HG03354 (cell line): ENCODE data around the gene ELAPOR2.
A peak's percentile ranks its signal among the peaks of the same experiment; 100 is the strongest.
"Not testable (repeated sequence)": the region's sequence is repeated elsewhere in the genome, so short reads cannot be mapped to it uniquely, and the experiment has no call there.

Source experiments
- ATAC-seq: cut with Tn5 transposase; IDR thresholded peaks from one replicate; pipeline ENCODE4 v1.9.1; 2021; ENCODE audit warnings: mild to moderate bottlenecking; ENCODE audit not compliant: unreplicated experiment, poor library complexity, severe bottlenecking

ELAPOR2 gene, protein sequence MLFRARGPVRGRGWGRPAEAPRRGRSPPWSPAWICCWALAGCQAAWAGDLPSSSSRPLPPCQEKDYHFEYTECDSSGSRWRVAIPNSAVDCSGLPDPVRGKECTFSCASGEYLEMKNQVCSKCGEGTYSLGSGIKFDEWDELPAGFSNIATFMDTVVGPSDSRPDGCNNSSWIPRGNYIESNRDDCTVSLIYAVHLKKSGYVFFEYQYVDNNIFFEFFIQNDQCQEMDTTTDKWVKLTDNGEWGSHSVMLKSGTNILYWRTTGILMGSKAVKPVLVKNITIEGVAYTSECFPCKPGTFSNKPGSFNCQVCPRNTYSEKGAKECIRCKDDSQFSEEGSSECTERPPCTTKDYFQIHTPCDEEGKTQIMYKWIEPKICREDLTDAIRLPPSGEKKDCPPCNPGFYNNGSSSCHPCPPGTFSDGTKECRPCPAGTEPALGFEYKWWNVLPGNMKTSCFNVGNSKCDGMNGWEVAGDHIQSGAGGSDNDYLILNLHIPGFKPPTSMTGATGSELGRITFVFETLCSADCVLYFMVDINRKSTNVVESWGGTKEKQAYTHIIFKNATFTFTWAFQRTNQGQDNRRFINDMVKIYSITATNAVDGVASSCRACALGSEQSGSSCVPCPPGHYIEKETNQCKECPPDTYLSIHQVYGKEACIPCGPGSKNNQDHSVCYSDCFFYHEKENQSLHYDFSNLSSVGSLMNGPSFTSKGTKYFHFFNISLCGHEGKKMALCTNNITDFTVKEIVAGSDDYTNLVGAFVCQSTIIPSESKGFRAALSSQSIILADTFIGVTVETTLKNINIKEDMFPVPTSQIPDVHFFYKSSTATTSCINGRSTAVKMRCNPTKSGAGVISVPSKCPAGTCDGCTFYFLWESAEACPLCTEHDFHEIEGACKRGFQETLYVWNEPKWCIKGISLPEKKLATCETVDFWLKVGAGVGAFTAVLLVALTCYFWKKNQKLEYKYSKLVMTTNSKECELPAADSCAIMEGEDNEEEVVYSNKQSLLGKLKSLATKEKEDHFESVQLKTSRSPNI

DNA sequence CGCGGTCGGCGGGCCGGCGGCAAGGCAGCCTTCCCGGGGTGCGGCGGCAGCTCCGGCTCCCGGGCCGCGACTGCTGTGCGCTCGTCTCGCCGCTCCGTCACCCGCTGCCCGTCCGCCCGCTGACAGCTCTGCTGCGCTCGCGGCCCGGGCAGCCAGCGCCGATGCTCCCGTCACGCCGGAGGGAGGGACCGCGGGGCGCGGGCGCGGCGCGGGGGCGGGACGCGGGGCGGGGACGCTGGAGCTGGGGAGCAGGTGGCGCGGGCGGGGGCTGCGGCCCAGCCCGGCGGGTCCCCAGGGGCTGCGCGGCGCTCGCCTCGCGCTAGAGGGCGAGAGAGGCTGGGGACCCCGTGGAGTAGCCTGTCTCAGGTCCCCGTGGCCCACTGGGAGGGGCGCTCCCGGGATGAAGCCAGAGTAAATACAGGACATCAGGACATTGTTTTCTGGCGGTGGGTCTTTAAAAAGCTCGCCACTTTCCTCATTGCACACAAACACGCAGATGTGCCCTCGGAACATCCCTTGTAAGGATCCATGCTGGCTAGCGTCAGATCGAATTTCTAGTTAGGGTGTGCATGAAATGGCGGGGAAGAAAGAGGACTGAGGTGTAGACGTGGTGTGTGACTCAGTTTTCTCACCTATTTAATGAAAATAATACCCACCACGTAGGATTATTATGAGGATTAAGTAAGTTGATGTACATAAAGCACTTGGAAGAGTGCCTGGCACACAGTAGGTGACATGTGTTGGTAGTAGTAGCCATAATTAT is at the start of gene ELAPOR2:
TSS of gene ELAPOR2 (minus strand) at position 130 of the 763 bp plus-strand sequence. CDS start 141 bp downstream, outside the sequence.
- peak; percentile 96 for ATAC-seq

DNA sequence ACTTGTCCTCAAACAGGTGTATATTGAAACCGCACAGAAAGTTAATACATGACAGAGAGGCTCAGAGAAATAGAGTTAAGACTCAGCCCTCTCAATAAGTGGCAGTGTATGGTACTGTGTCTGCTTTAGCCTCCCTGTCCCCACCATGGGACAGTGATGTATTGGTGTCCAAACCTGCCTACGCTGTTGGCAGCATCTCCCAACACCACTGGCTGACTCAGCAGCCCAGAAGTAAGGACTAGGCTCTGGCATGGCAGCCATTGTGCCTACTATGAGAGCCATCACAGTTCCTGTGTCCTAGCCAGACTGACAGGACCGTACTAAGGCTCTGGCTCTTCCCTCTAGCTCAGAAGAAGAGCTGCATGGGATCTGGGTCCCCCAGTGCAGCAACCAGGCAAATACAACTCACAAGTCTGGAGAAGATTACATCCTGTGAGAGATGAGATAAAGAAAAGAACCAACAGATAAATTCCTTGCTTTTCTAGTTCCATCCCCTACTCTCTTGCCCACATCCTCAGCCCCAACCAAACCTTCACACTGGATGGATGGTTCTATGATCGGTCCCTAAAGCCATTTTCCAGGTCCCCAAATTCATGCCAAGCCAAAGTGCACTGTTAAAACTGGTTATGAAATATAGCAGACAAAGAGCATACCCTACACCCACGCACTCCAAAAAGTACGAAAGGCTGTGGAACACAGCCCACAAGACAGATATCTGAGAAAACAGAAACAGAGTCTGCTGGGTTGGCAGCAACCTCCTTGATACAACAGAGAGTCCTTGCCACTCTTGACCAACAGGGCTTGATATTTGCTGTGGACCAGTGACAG is 48.7 kb upstream of the ELAPOR2 start:
- no peak for ATAC-seq

DNA sequence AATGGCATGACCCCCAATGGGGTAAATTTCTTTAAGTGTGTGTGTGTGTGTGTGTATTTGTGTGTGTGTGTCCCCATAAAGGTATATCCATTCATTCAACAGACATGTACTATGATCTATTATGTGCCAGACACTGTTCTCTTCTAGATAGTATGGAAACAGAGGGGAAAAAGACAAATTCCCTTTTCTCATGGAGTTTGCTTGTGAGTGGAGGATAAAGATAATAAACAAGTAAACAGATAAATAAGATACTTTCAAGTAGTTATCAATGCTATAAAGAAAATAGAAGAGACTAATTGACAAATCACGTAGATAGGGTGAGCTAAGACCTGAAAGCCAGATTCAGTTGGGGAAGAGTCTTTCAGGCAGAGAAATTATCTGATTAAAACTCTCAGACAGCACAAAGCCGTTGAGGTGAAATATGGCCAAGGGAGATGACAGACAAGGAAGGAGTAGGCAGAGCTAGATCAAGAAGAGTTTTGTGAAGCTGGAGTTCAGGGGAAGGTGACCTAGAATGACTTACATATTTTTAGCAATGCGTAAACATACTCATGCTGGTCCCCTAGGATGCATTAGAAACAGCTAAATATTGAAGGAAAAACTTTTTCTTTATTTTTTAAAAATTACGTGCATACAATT is 47.6 kb upstream of the ELAPOR2 start:
- ATAC-seq = no peak

DNA sequence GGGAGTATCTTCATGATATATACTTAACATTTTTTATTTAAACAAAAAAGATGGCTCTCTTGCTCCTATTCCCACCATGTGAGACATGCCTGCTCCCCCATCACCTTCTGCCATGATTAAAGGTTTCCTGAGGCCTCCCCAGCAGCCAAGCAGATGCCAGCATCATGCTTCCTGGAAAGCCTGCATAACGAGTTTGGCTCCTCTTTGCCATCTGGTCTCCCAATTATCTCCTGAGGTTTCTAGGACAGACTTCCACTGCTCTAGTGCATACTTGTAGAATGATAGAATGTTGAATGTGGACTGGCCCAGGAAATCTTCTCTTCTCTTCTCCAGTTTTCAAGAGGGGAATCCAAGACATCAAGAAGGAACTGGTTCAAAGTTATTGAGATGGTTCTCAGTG is 45.9 kb upstream of the ELAPOR2 start:
- ATAC-seq = no peak

DNA sequence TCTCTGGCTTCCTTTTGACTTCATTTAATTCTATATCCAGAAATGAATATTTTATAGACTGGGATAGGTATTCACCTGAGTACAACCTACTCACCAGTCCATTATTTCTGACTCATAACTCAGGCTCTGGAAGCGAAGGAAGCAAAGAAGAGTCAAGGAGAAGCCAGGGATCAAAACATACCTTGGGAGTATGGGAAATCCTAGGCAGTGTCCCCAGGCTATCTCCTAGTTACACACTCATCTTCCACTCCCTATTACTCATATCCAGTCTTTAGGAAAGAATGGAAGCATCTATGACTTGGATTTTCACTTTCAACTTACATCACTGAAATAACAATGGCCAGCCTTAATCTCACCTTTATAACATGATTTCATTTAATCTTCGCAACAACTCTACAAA is 40.9 kb upstream of the ELAPOR2 start:
- no peak for ATAC-seq

DNA sequence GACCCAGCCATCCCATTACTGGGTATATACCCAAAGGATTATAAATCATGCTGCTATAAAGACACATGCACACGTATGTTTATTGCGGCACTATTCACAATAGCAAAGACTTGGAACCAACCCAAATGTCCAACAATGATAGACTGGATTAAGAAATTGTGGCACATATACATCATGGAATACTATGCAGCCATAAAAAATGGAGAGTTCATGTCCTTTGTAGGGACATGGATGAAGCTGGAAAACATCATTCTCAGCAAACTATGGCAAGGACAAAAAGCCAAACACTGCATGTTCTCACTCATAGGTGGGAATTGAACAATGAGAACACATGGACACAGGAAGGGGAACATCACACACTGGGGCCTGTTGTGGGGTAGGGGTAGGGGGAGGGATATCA is 37.9 kb upstream of the ELAPOR2 start:
- ATAC-seq = not testable (repeated sequence)

DNA sequence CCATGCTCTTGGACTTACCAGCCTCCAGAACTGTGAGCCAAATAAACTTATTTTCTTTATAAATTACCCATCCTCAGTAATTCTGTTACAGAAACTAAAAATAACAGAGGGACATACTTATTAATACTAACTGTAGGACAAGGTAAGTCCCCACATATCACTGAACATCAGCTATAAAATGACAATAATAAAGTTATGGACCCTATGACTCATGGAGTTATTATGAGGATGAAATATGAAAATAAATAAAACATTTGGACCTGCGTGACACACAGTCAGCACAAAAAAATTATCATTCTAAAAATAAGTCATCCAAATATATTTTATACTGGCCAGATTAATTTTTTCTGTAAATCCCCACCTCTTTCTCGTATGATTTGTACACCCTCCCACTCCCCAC is 34.9 kb upstream of the ELAPOR2 start:
- ATAC-seq = no peak

DNA sequence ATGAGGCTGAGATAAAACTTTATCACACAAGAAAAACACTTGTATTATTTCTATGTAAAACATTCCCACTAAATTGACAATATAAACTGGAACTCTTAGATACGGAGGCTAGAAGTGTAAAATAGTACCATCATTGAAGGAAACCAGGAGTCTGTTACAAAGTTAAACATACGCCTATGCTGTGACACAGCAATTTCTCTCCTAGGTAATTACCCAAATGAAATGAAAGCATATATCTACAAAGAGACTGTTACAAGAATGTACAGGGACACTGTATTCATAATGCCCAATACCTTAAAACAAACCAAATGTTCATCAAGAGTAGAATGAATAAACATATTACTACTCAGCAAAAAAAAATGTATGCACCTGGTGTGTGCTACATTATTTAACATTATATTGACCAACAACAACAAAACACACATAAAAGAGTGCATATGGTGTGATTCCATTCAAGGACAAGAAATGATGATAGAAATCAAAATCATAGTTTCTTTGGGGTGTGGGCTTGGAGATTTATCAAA is 33.2 kb upstream of the ELAPOR2 start:
- no peak for ATAC-seq

DNA sequence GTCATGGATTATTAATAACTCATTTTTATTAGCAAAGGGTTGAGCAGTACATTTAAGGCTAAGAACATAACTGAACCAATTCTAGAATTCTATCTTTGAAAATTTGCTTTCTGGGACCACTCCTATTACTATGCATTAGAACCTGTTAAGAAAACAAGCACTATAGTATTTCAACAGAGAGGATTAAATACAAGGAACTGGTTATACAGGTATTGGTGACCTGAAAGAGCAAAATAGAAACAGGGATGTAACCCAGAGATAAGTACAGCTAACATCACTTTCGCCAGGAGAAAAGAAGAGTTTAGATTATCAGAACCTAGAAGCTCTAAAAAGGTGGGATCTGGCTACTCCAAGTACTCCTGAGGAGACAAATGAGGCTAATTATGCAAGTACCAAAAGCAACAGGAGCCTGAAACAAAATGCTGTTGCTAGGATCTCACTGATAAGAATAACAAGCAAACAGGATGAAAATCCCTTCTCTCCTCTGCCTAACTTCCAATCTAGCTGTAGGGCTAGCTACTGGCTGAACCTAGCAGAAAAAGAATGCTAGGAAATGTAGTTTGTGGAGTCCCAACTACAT is 32.1 kb upstream of the ELAPOR2 start:
- no peak for ATAC-seq

DNA sequence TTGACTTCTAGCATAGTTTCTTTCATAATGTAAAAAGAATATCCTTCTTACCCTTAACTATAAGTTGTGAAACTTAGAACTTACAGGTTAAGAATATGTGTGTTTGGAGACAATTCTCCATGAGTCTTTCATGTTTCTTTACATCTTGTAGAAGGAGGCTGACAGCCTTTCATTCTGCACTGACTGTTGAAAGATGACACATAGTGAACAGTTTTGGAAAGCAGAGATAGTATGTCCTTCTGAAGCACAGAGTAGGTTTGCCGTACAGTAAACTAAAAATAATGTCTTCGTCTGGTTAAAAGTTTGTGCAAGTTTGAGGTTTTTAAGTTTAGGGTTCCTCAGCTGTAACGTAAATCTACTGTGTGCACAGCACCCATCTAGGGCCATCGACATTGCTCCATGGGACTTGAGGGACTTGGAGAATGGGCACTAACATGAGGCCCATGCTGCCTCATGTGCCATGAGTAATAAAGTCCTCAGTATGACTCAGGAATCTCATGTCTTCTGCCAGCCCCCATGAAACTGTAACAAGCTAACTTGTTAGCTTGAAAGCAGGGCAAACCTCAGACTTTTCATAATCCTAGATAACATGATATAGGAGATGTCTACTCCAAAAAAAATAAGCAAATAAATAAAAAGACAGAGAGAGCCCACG is 24.5 kb upstream of the ELAPOR2 start:
- no peak for ATAC-seq

DNA sequence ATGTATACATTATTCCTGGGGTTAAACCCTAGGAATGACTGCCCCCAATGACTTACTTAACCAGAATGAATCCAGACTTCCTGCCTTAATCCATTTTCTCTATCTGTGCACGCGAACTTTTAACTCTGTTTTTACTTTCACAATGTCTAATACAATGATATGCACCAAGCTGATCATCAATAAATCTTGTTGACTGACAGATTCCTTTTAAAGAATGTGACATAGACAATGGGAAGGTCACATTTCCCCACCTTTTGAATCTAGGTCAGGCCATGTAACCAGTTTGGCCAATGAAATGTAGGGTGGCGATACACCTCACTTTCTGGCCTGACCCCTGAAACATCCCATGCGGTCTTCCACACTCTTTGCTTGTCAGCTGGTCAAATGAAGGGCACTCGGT is 23.2 kb upstream of the ELAPOR2 start:
- ATAC-seq = no peak

DNA sequence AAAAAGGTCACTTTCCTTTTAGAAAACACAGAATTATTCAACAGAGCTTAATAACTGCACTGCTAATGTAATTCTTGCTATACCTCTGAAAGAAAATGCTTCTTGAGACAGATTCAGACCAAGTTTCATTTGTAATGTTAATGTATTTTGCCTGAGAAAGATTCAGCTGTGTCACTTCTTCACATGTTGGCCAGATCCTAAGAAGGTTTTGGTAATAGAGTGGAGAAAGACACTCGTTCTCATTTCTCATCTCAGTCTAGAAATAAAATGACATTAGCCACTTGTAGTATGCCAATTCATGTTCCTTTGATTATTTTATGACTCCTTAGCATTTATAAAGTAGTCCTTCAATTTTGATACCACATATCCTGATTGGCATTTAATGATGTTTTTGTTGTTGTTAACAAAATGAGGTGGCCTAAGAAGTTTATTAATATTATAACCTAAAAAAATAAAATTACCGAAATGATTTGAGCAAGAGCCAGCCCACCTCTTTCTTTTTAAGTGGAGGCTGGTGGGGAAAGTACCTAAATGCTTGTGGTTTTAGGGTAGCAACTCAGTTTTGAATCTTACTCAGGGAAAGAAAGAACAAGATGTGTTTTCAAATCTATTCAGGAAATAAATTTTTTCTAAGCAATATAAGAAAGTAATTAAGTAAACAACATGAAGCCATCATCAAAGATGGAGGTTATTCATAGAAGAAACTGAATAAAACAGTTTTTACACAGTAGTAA is 16.4 kb upstream of the ELAPOR2 start:
- no peak for ATAC-seq

DNA sequence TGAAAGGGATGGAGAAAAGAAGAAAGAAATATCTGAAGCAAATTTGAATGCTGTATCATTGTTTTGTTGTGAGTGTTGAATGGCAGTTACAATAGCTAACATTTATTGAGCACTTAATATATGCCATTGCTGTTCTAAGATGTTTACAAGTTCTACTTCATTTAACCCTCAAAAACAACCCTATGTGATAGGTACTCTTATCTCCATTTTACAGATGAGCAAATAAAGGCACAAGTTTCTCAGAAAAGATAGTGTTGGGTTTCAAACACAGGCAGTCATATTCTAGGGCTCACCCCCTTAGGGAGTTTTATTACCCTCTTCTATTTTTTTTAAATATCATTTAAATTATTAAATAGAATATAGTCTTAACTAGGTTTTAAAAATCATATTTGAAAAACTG is 8.3 kb upstream of the ELAPOR2 start:
- no peak for ATAC-seq

DNA sequence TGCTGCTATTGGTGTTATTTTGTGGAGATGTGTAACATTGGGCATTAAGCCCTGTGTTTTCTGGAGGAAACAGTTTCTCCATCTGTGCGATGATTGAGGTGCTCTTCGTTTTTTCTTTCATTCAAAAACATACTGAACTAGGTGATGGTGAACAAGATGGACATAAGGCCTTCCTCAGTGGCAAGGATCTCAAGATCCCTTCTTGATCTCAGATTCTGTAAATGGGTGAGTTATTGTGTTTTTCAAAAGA is 759 bp upstream of the ELAPOR2 start:
- no peak for ATAC-seq

DNA sequence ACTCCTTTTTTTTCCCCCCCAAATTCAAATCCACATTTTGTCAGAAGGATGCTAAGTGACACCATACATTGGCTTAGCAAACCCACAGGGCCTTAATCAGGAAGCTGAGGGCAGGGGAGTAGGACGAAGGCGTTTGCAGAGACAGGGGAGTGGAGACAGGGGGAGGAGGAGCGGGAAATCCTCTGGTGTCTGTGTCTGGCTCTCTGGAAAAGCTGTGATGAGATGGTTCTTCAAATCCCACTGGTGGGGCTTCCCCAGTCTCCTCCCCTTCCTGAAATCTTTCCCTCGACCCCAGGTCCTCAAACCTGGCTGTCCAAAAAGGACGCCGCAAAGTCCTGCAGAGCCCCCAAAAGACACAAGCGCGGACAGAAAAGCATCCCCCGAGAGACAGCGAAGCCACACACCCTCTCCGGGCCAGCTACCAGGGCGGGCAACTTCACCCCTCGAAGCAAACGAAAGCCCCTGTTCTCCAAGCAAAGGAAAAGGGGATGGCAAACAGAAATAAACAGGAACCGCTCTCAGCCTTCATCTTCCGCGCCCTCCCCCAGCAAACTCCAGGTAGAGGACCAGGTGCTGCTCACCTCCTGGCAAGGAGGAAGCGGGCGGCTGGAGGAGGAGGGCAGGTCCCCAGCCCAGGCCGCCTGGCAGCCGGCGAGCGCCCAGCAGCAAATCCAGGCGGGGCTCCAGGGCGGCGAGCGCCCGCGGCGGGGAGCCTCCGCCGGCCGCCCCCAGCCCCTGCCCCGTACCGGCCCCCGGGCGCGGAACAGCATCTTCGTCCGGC is 520 bp downstream of the ELAPOR2 start:
- peak; percentile 56 for ATAC-seq

DNA sequence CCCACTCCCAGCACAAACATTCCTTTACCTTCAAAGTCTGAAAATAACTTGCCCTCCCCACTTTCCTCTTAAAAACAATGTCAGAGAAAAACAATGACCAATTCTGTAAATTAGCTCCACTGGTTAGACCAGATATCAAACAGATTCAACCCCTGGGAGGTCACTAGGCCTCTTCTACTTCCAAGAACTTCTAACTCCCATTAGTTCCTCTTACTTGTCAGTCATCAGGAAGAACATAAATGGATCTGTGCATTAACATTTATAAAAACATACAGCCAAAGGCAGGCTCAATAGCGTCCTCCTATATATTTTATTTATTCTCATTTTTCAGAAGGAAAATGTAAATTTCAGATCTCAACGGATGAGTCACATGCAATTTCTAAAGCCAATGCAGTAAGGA is 2.2 kb downstream of the ELAPOR2 start:
- ATAC-seq = no peak
